Astrocyte of the cerebellum (primary cell): Measurements from ENCODE around the gene ABTB2.

Experiments
- DNase-seq: peaks from one replicate; pipeline ENCODE4 v3.0.0-alpha.2; 2011; ENCODE audit warnings: low read depth
- H3K4me3 ChIP-seq: 2 replicates; pipeline ENCODE4 v1.5.1; 2011; ENCODE audit warnings: mild to moderate bottlenecking, low read depth, low read length, moderate library complexity
- CTCF ChIP-seq: IDR thresholded peaks from 2 replicates; pipeline ENCODE4 v1.5.1; 2012; ENCODE audit warnings: low read length, low read depth, moderate library complexity, mild to moderate bottlenecking; ENCODE audit errors: missing control alignments
- in situ Hi-C: cut with HindIII; loops from 2 replicates; pipeline ENCODE4 v1.10.0; 2017; ENCODE audit warnings: low sequenced_read_pairs

ABTB2 gene

GRCh38 chr11:34267417-34267816, 90.4 kb downstream of the ABTB2 start:
- H3K4me3 ChIP-seq: no peak overlapping the region
- DNase-seq: no peak
- in situ Hi-C loops: loop anchor here (5.0 kb wide), 1 partner anchor 85 kb away; no protein-coding TSS in a partner anchor
- no peak for TF ChIP-seq CTCF

GRCh38 chr11:34267013-34267412, 90.8 kb downstream of the ABTB2 start:
- in situ Hi-C loops: loop anchor here (5.0 kb wide), 1 partner anchor 85 kb away; no protein-coding TSS in a partner anchor
- no peak overlapping the region for H3K4me3 ChIP-seq
- no peak for DNase-seq
- no peak for TF ChIP-seq CTCF

- H3K4me3 ChIP-seq: no peak overlapping the region
- TF ChIP-seq CTCF: no peak
- DNase-seq: peak; percentile 94
- in situ Hi-C loops: loop anchor here (5.0 kb wide), 1 partner anchor 86 kb away; no protein-coding TSS in a partner anchor
Measured at GRCh38 chr11:34266090-34266912, 91.5 kb downstream of the ABTB2 start.

GRCh38 chr11:34264303-34265110, 93.3 kb downstream of the ABTB2 start:
- TF ChIP-seq CTCF: no peak
- in situ Hi-C loops: loop anchor here (5.0 kb wide), 1 partner anchor 88 kb away; no protein-coding TSS in a partner anchor
- H3K4me3 ChIP-seq: no peak overlapping the region
- DNase-seq: no peak

- in situ Hi-C loops: no loop called here
- no peak for TF ChIP-seq CTCF
- H3K4me3 ChIP-seq: no peak overlapping the region
- peak; percentile 78 for DNase-seq
Measured at GRCh38 chr11:34263441-34264091, 94.2 kb downstream of the ABTB2 start.

GRCh38 chr11:34262531-34263081, 95.2 kb downstream of the ABTB2 start:
- no peak for DNase-seq
- no peak overlapping the region for H3K4me3 ChIP-seq
- in situ Hi-C loops: no loop called here
- TF ChIP-seq CTCF: no peak
